ENCODE data around the gene KLHL2. TPM values are rescaled to one million over a fixed set of nuclear protein-coding genes. Genes with fewer than 3 reads are reported as not detected.

Gene KLHL2
- total RNA-seq, 4 donors from 2014 or later, result 3.6 to 7.9 (median 6.4) TPM

- in situ Hi-C loops (cut with MboI; ENCODE audit: low sequenced_read_pairs in 4 of 4), result no loop called here
- no peaks in the 10 kb centered on the region for H3K4me1 ChIP-seq
- no peaks in the 10 kb centered on the region for H3K27me3 ChIP-seq
- H3K27ac ChIP-seq, result no peak overlapping the region
- DNase-seq (no peak), ATAC-seq (no peak)
- H3K9me3 ChIP-seq, result no peaks in the 10 kb centered on the region
- no peaks in the 10 kb centered on the region for H3K36me3 ChIP-seq
- intact Hi-C loops (cut with DNase I; ENCODE audit: low total_unique reads), result no loop called here
- no peak overlapping the region for H3K4me3 ChIP-seq
- TF ChIP-seq POLR2A (IDR thresholded peaks at IDR 0.05) (no peak), CTCF (IDR thresholded peaks at IDR 0.05 in 4 of 5, conservative IDR thresholded peaks at IDR 0.05 in 1 of 5) (no peak)
Measured at GRCh38 chr4:165199286-165199685, 8.1 kb upstream of the KLHL2 start.

- H3K9me3 ChIP-seq, result no peaks in the 10 kb centered on the region
- H3K27me3 ChIP-seq, result no peaks in the 10 kb centered on the region
- TF ChIP-seq POLR2A (IDR thresholded peaks at IDR 0.05) (no peak), CTCF (IDR thresholded peaks at IDR 0.05 in 4 of 5, conservative IDR thresholded peaks at IDR 0.05 in 1 of 5) (no peak)
- H3K27ac ChIP-seq, result no peak overlapping the region
- ATAC-seq, result no peak
- no peaks in the 10 kb centered on the region for H3K36me3 ChIP-seq
- H3K4me1 ChIP-seq, result no peaks in the 10 kb centered on the region
- no peak for DNase-seq
- H3K4me3 ChIP-seq, result no peak overlapping the region
- intact Hi-C loops (cut with DNase I; ENCODE audit: low total_unique reads) (loop anchor here (10.0 kb wide), 1 partner anchor 85 kb away; the partner anchor contains the start of gene TMEM192), in situ Hi-C loops (cut with MboI; ENCODE audit: low sequenced_read_pairs in 4 of 4) (loop anchor here in 2 of 4 donors (10.0 to 25.0 kb wide), 2 partner anchors 125 to 138 kb away; partner anchors contain the start of gene MSMO1 (in 2 of the 2))
Measured at GRCh38 chr4:165199722-165200121, 7.6 kb upstream of the KLHL2 start.

GRCh38 chr4:165201806-165202205 is 5.6 kb upstream of the KLHL2 start:
- Histone ChIP-seq H3K36me3 (no peaks in the 10 kb centered on the region), H3K9me3 (no peaks in the 10 kb centered on the region), H3K27ac (no peak overlapping the region), H3K4me3 (no peak overlapping the region), H3K27me3 (no peaks in the 10 kb centered on the region), H3K4me1 (no peaks in the 10 kb centered on the region)
- DNase-seq (no peak), ATAC-seq (no peak)
- intact Hi-C loops (cut with DNase I; ENCODE audit: low total_unique reads) (loop anchor here (10.0 kb wide), 1 partner anchor 87 kb away; the partner anchor contains the start of gene TMEM192), in situ Hi-C loops (cut with MboI; ENCODE audit: low sequenced_read_pairs in 4 of 4) (loop anchor here in 2 of 4 donors (10.0 to 25.0 kb wide), 2 partner anchors 123 to 135 kb away; partner anchors contain the start of gene MSMO1 (in 2 of the 2))
- no peak for TF ChIP-seq POLR2A (IDR thresholded peaks at IDR 0.05)
- no peak for TF ChIP-seq CTCF (IDR thresholded peaks at IDR 0.05 in 4 of 5, conservative IDR thresholded peaks at IDR 0.05 in 1 of 5)

GRCh38 chr4:165203541-165204461 is 3.6 kb upstream of the KLHL2 start:
- in situ Hi-C loops (cut with MboI; ENCODE audit: low sequenced_read_pairs in 4 of 4), result loop anchor here in 2 of 4 donors (10.0 to 25.0 kb wide), 2 partner anchors 121 to 134 kb away; partner anchors contain the start of gene MSMO1 (in 2 of the 2)
- no peaks in the 10 kb centered on the region for H3K27me3 ChIP-seq

More at GRCh38 chr4:165203541-165204461, 3.6 kb upstream of the KLHL2 start:
- H3K36me3 ChIP-seq, result no peaks in the 10 kb centered on the region
- DNase-seq (no peak), ATAC-seq (no peak)
- H3K4me1 ChIP-seq, result peaks cover 0 to 2% of the 10 kb centered on the region in 2 donors
- TF ChIP-seq POLR2A (IDR thresholded peaks at IDR 0.05) (no peak), CTCF (IDR thresholded peaks at IDR 0.05 in 4 of 5, conservative IDR thresholded peaks at IDR 0.05 in 1 of 5) (no peak)
- H3K27ac ChIP-seq, result no peak overlapping the region
- no peak overlapping the region for H3K4me3 ChIP-seq
- intact Hi-C loops (cut with DNase I; ENCODE audit: low total_unique reads), result loop anchor here (10.0 kb wide), 1 partner anchor 89 kb away; the partner anchor contains the start of gene TMEM192
- H3K9me3 ChIP-seq, result no peaks in the 10 kb centered on the region
